ENCODE results near the gene ZNF335.

DNA sequence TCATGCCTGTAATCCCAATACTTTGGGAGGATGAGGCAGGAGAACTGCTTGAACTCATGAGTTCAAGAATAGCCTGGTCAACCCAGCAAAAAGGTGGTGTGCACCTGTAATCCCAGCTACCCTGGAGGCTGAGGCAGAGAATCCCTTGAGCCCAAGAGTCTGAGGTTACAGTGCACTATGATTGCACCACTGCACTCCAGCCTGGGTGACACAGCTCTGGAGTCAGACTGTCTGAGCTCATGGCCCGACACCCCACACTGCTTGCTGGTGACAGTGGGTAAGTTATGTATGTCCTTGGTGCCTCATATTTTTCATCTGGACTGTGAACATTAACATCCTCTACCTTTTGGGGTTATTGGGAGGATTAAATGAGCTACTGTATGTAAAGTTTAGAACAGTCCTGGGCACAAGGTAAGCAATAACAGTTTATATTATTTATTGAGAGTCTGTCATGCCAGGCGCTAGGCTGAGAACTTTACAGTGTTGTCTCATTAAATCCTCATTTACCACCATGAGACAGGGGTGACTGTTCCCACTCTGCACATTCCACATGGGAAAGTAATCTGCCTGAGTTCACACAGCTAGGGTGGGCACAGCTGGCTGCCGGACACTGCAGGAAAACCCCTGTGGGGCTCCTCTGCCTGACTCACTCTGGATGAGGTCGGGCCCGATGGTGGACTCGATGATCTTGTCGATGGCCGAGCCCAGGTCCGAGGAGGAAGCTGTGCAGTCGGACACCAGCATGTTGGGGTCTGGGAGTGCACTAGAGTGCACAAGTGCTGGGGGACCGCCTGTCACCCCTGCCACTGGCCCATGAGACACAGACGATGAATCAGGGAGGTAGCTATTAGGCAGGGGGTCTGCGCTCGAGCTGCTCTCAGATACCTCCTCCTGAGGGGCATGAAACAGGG, 2.9 kb downstream of the ZNF335 start:
- TF ChIP-seq CTCF (IDR thresholded peaks at IDR 0.05) (no peak), POLR2AphosphoS5 (IDR thresholded peaks at IDR 0.05) (no peak), POLR2A (IDR thresholded peaks at IDR 0.05) (no peak), EP300 (IDR thresholded peaks at IDR 0.05) (no peak)
